Adipocyte (in vitro differentiated cells): Measurements from ENCODE around the gene EYA3.
"Not testable (repeated sequence)": the region's sequence is repeated elsewhere in the genome, so short reads cannot be mapped to it uniquely, and the experiment has no call there.

ENCODE experiments used
- DNase-seq: peaks from one replicate; pipeline ENCODE4 v3.0.0-alpha.2; 2015; ENCODE audit warnings: low read depth
- H3K27me3 ChIP-seq: replicated peaks from 2 replicates; pipeline ENCODE4 v1.7.0; 2013; ENCODE audit warnings: mild to moderate bottlenecking, low read length, moderate library complexity; ENCODE audit not compliant: control insufficient read depth, insufficient read depth
- H3K36me3 ChIP-seq: 2 replicates; pipeline ENCODE4 v1.7.0; 2013; ENCODE audit warnings: low read length, mild to moderate bottlenecking, moderate library complexity; ENCODE audit not compliant: control insufficient read depth, insufficient read depth, severe bottlenecking
- H3K4me1 ChIP-seq: 2 replicates; pipeline ENCODE4 v1.7.0; 2013; ENCODE audit warnings: mild to moderate bottlenecking, low read length, moderate library complexity; ENCODE audit not compliant: control insufficient read depth, insufficient read depth
- H3K4me3 ChIP-seq: 2 replicates; pipeline ENCODE4 v1.7.0; 2013; ENCODE audit warnings: mild to moderate bottlenecking, low read length, moderate library complexity
- H3K9ac ChIP-seq: 2 replicates; pipeline ENCODE4 v1.7.0; 2013; ENCODE audit warnings: mild to moderate bottlenecking, low read length, moderate library complexity
- H3K9me3 ChIP-seq: 2 replicates; pipeline ENCODE4 v1.7.0; 2013; ENCODE audit warnings: mild to moderate bottlenecking, low read length, moderate library complexity; ENCODE audit not compliant: control insufficient read depth

The EYA3 gene

GRCh38 chr1:28003117-28003516 lies 85.3 kb downstream of the EYA3 start:
- H3K9me3 ChIP-seq, H3K27me3 ChIP-seq, H3K4me3 ChIP-seq, DNase-seq, H3K4me1 ChIP-seq, H3K9ac ChIP-seq: not testable (repeated sequence)
- peaks cover 45% of the 10 kb centered on the region for H3K36me3 ChIP-seq

- DNase-seq = no peak
- Histone ChIP-seq H3K36me3 (peaks cover 50% of the 10 kb centered on the region), H3K4me1 (no peaks in the 10 kb centered on the region), H3K9ac (no peak overlapping the region), H3K9me3 (no peaks in the 10 kb centered on the region), H3K27me3 (no peaks in the 10 kb centered on the region), H3K4me3 (no peak overlapping the region)
These were observed 85.8 kb downstream of the EYA3 start for GRCh38 chr1:28002600-28002999.

- no peaks in the 10 kb centered on the region for H3K9me3 ChIP-seq
- H3K4me3 ChIP-seq = no peak overlapping the region
- no peak overlapping the region for H3K9ac ChIP-seq
- H3K36me3 ChIP-seq = peaks cover 66% of the 10 kb centered on the region
- no peak for DNase-seq
- H3K4me1 ChIP-seq = no peaks in the 10 kb centered on the region
- no peaks in the 10 kb centered on the region for H3K27me3 ChIP-seq
These were observed 89.4 kb downstream of the EYA3 start for GRCh38 chr1:27999055-27999454.

- not testable (repeated sequence) for H3K9ac ChIP-seq, H3K4me3 ChIP-seq, DNase-seq, H3K27me3 ChIP-seq, H3K4me1 ChIP-seq, H3K9me3 ChIP-seq
- H3K36me3 ChIP-seq = peaks cover 82% of the 10 kb centered on the region
These were observed 93.9 kb downstream of the EYA3 start for GRCh38 chr1:27994526-27994925.

- Histone ChIP-seq H3K27me3 (no peaks in the 10 kb centered on the region), H3K4me1 (no peaks in the 10 kb centered on the region), H3K9me3 (no peaks in the 10 kb centered on the region), H3K4me3 (no peak overlapping the region), H3K9ac (no peak overlapping the region), H3K36me3 (peaks cover 82% of the 10 kb centered on the region)
- no peak for DNase-seq
These were observed 94.3 kb downstream of the EYA3 start for GRCh38 chr1:27994060-27994459.

GRCh38 chr1:27993241-27993640 lies 95.2 kb downstream of the EYA3 start:
- Histone ChIP-seq H3K4me1 (no peaks in the 10 kb centered on the region), H3K9ac (no peak overlapping the region), H3K4me3 (no peak overlapping the region), H3K9me3 (no peaks in the 10 kb centered on the region), H3K36me3 (peaks cover 82% of the 10 kb centered on the region), H3K27me3 (no peaks in the 10 kb centered on the region)
- DNase-seq = no peak

GRCh38 chr1:27992276-27992675 lies 96.1 kb downstream of the EYA3 start:
- H3K4me1 ChIP-seq = no peaks in the 10 kb centered on the region
- no peaks in the 10 kb centered on the region for H3K27me3 ChIP-seq
- no peak for DNase-seq
- H3K9me3 ChIP-seq = no peaks in the 10 kb centered on the region
- peaks cover 81% of the 10 kb centered on the region for H3K36me3 ChIP-seq
- H3K9ac ChIP-seq = no peak overlapping the region
- no peak overlapping the region for H3K4me3 ChIP-seq

- Histone ChIP-seq H3K36me3 (peaks cover 75% of the 10 kb centered on the region), H3K9me3 (no peaks in the 10 kb centered on the region), H3K9ac (no peak overlapping the region), H3K4me3 (no peak overlapping the region), H3K4me1 (no peaks in the 10 kb centered on the region), H3K27me3 (no peaks in the 10 kb centered on the region)
- DNase-seq = no peak
These were observed 97.4 kb downstream of the EYA3 start for GRCh38 chr1:27990920-27991537.

- H3K36me3 ChIP-seq = peaks cover 15% of the 10 kb centered on the region
- H3K4me1 ChIP-seq = peaks cover 23% of the 10 kb centered on the region
- no peak overlapping the region for H3K4me3 ChIP-seq
- no peak for DNase-seq
- H3K27me3 ChIP-seq = no peaks in the 10 kb centered on the region
- H3K9ac ChIP-seq = peak overlapping the region; percentile 30
- no peaks in the 10 kb centered on the region for H3K9me3 ChIP-seq
These were observed 107.3 kb downstream of the EYA3 start for GRCh38 chr1:27981145-27981544.

- peak overlapping the region; percentile 58 for H3K9ac ChIP-seq
- no peaks in the 10 kb centered on the region for H3K9me3 ChIP-seq
- no peak overlapping the region for H3K4me3 ChIP-seq
- peaks cover 23% of the 10 kb centered on the region for H3K4me1 ChIP-seq
- H3K36me3 ChIP-seq = peaks cover 18% of the 10 kb centered on the region
- no peak for DNase-seq
- no peaks in the 10 kb centered on the region for H3K27me3 ChIP-seq
These were observed 108.1 kb downstream of the EYA3 start for GRCh38 chr1:27980216-27980845.

GRCh38 chr1:27979859-27980201 lies 108.6 kb downstream of the EYA3 start:
- no peak for DNase-seq
- Histone ChIP-seq H3K36me3 (peaks cover 20% of the 10 kb centered on the region), H3K27me3 (no peaks in the 10 kb centered on the region), H3K9ac (peak overlapping the region; percentile 58), H3K4me3 (no peak overlapping the region), H3K4me1 (peaks cover 23% of the 10 kb centered on the region), H3K9me3 (no peaks in the 10 kb centered on the region)
